ENCODE data around the gene SPATA2. TPM values are rescaled to one million over a fixed set of nuclear protein-coding genes. Genes with fewer than 3 reads are reported as not detected.

The SPATA2 gene
- total and polyA plus RNA-seq, 2 of the 13 experiments (the other 11 are each of a cell fraction or from before 2014, with no cell fraction given), result 3.2 to 8.7 TPM

DNA sequence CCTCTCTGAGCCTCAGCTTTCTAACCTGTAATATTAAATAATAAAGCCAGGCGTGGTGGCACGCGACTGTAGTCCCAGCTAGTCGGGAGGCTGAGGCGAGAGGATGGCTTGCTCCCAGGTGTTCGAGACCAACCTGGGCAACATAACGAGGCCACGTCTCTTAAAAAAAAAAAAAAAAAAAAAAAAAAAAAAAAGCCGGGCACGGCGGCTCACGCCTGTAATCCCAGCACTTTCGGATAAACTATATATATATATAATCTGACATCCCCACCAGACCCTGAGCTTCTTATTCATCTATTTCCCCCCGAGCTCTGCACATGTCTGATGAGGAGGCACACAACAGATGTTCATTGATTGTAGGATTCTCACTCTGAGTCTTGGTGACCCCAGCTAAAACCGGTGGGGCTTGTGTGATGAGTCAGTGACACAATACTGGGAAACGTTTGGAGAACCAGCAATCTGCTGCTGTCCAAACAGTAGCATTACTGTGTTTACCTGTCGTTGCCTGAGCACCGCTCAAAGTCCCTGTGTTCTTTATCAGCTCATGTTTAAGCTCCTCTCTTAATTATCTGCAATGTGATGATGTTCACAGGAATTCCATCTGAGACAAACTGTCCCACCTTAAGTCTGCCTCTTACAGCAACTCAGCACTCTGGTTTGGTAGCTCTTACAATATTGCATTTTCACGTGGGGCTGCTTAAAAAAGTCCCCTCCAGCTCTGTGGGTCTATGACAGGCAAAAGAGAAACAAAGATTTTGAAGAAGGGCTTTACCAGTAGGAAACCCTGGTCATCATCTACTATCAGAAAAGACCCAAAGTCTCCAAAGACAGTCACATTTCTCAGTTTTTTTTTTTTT is 1.0 kb upstream of the SPATA2 start (continued):
- TF ChIP-seq, protein P1, sequence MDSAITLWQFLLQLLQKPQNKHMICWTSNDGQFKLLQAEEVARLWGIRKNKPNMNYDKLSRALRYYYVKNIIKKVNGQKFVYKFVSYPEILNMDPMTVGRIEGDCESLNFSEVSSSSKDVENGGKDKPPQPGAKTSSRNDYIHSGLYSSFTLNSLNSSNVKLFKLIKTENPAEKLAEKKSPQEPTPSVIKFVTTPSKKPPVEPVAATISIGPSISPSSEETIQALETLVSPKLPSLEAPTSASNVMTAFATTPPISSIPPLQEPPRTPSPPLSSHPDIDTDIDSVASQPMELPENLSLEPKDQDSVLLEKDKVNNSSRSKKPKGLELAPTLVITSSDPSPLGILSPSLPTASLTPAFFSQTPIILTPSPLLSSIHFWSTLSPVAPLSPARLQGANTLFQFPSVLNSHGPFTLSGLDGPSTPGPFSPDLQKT (CRISPR knock-in tag; IDR thresholded peaks at IDR 0.05; ENCODE audit: borderline replicate concordance), result no peak
- TF ChIP-seq, protein P2, sequence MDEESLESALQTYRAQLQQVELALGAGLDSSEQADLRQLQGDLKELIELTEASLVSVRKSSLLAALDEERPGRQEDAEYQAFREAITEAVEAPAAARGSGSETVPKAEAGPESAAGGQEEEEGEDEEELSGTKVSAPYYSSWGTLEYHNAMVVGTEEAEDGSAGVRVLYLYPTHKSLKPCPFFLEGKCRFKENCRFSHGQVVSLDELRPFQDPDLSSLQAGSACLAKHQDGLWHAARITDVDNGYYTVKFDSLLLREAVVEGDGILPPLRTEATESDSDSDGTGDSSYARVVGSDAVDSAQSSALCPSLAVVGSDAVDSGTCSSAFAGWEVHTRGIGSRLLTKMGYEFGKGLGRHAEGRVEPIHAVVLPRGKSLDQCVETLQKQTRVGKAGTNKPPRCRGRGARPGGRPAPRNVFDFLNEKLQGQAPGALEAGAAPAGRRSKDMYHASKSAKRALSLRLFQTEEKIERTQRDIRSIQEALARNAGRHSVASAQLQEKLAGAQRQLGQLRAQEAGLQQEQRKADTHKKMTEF (CRISPR knock-in tag; IDR thresholded peaks at IDR 0.05), result peak; percentile 69
- TF ChIP-seq TP53 (CRISPR knock-in tag; conservative IDR thresholded peaks at IDR 0.05), result peak; percentile 85
- TF ChIP-seq, protein P3, sequence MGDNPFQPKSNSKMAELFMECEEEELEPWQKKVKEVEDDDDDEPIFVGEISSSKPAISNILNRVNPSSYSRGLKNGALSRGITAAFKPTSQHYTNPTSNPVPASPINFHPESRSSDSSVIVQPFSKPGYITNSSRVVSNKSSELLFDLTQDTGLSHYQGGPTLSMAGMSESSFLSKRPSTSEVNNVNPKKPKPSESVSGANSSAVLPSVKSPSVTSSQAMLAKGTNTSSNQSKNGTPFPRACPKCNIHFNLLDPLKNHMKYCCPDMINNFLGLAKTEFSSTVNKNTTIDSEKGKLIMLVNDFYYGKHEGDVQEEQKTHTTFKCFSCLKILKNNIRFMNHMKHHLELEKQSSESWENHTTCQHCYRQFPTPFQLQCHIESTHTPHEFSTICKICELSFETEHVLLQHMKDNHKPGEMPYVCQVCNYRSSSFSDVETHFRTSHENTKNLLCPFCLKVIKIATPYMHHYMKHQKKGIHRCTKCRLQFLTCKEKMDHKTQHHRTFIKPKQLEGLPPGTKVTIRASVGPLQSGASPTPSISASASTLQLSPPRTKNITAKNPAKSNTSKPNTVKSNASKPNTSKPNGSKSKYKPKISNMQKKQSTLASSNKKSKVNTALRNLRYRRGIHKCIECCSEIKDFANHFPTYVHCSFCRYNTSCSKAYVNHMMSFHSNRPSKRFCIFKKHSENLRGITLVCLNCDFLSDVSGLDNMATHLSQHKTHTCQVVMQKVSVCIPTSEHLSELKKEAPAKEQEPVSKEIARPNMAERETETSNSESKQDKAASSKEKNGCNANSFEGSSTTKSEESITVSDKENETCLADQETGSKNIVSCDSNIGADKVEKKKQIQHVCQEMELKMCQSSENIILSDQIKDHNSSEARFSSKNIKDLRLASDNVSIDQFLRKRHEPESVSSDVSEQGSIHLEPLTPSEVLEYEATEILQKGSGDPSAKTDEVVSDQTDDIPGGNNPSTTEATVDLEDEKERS (CRISPR knock-in tag; IDR thresholded peaks at IDR 0.05), result 0 out of 2 replicates have a peak, but pooled peaks have one; percentile 46
- TF ChIP-seq ZFP36 (IDR thresholded peaks at IDR 0.05; ENCODE audit: borderline replicate concordance, low read depth, low read length, partially characterized antibody), result no peak
- TF ChIP-seq, protein P4, sequence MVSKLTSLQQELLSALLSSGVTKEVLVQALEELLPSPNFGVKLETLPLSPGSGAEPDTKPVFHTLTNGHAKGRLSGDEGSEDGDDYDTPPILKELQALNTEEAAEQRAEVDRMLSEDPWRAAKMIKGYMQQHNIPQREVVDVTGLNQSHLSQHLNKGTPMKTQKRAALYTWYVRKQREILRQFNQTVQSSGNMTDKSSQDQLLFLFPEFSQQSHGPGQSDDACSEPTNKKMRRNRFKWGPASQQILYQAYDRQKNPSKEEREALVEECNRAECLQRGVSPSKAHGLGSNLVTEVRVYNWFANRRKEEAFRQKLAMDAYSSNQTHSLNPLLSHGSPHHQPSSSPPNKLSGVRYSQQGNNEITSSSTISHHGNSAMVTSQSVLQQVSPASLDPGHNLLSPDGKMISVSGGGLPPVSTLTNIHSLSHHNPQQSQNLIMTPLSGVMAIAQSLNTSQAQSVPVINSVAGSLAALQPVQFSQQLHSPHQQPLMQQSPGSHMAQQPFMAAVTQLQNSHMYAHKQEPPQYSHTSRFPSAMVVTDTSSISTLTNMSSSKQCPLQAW (CRISPR knock-in tag; IDR thresholded peaks at IDR 0.05), result no peak; the same call in 1 of the 2 replicates
- no peak for TF ChIP-seq ZNF543 (CRISPR knock-in tag; IDR thresholded peaks at IDR 0.05)
- peak; percentile 48; the same call in 1 of the 2 replicates for TF ChIP-seq SRF (IDR thresholded peaks at IDR 0.05; ENCODE audit: low read depth, low read length)
- no peak for TF ChIP-seq ZNF501 (CRISPR knock-in tag; IDR thresholded peaks at IDR 0.05)
- TF ChIP-seq ZFP82 (CRISPR knock-in tag; IDR thresholded peaks at IDR 0.05; ENCODE audit: borderline replicate concordance), result no peak
- TF ChIP-seq ERF (CRISPR knock-in tag; IDR thresholded peaks at IDR 0.05), result peak; percentile 89
- peak; percentile 91 for TF ChIP-seq TSC22D2 (CRISPR knock-in tag; IDR thresholded peaks at IDR 0.05; ENCODE audit: borderline replicate concordance)
- peak; percentile 90 for TF ChIP-seq REPIN1 (CRISPR knock-in tag; IDR thresholded peaks at IDR 0.05; ENCODE audit: borderline replicate concordance, low read depth)
- no peak for TF ChIP-seq ZNF773 (CRISPR knock-in tag; IDR thresholded peaks at IDR 0.05; ENCODE audit: borderline replicate concordance)
- TF ChIP-seq ELF4 (CRISPR knock-in tag; IDR thresholded peaks at IDR 0.05; ENCODE audit: borderline replicate concordance), result no peak
- no peak for TF ChIP-seq TAF15 (IDR thresholded peaks at IDR 0.05; ENCODE audit: low read depth, low read length, poor library complexity, severe bottlenecking)
- peak; percentile 97 for TF ChIP-seq ZNF761 (CRISPR knock-in tag; conservative IDR thresholded peaks at IDR 0.05)
- peak; percentile 91; the same call in 1 of the 2 replicates for TF ChIP-seq GATA4 (IDR thresholded peaks at IDR 0.05; ENCODE audit: borderline replicate concordance, low read depth)
- peak; percentile 86 for TF ChIP-seq JUN (CRISPR knock-in tag; IDR thresholded peaks at IDR 0.05)
- TF ChIP-seq ZKSCAN8 (CRISPR knock-in tag; IDR thresholded peaks at IDR 0.05; ENCODE audit: borderline replicate concordance), result peak; percentile 95; the same call in 1 of the 2 replicates
- TF ChIP-seq TAF1 (CRISPR knock-in tag; IDR thresholded peaks at IDR 0.05), result peak; percentile 43; the same call in 1 of the 2 replicates
- TF ChIP-seq XBP1 (CRISPR knock-in tag; IDR thresholded peaks at IDR 0.05), result peak; percentile 86; the same call in 1 of the 2 replicates

All from HepG2 (cell line).